OCI-LY7 (cell line): ENCODE data around the gene DOK4.

ENCODE experiments used
- CTCF ChIP-seq: fragments of 200-600 bp; sonication (generic); conservative IDR thresholded peaks from 2 replicates; pipeline ENCODE4 v1.5.1; 2014; ENCODE audit warnings: mild to moderate bottlenecking, antibody characterized with exemption, low read length, moderate library complexity, mixed read lengths
- EZH2phosphoT487 ChIP-seq: fragments of 200-600 bp; sonication (generic); IDR thresholded peaks from 2 replicates; pipeline ENCODE4 v1.6.1; 2018; ENCODE audit warnings: low read depth, borderline replicate concordance, mild to moderate bottlenecking, mixed run types, antibody characterized with exemption, low read length, moderate library complexity, mixed read lengths

DNA sequence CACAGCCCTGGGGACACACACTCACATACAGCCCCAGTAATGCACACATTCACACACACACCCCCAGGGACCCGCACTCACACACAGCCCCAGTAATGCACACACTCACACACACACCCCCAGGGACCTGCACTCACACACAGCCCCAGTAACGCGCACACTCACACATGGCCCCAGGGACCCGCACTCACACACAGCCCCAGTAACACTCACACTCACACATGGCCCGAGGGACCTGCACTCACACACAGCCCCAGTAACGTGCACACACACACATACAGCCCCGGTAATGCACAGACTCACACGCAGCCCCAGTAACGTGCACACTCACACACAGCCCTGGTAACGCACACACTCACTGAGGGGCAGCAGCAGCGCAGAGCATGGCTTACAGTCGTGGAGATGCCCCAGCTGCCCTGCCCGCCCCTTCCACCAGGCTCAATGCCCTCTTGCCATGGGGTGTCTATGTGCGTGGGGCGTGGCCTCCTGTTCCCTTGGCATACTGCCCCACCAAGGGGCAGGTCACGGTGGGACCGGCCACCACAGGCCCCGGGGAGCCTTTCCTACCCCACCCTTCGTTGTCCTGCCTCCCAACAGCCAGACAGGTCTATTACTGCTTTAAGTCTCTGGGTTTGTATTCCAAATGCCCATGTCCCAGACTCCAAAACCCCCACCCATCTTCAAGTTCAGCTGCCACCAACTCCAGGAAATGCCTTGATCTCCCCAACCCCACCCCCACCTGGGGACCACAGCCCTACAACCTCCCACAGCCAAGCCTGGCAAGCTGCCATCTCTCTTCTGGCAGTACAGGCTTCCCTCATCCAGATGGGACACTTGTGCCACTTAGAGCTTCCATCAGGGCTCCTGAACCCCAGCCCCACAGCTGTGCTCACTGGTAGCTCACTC, 47.4 kb upstream of the DOK4 start:
- TF ChIP-seq CTCF, result no peak
- TF ChIP-seq EZH2phosphoT487, result no peak
